NT2/D1 (cell line): Measurements from ENCODE around the gene TMEM54.

Experiments
- SUZ12 ChIP-seq: IDR thresholded peaks from 2 replicates; pipeline ENCODE4 v1.6.1; 2011; ENCODE audit not compliant: insufficient read length, insufficient read depth; ENCODE audit errors: extremely low read depth
- ZNF274 ChIP-seq: IDR thresholded peaks from 2 replicates; pipeline ENCODE4 v1.6.1; 2011; ENCODE audit warnings: mild to moderate bottlenecking, low read depth, low read length

GRCh38 chr1:32906654-32907053 is 5.5 kb upstream of the TMEM54 start:
- TF ChIP-seq SUZ12 (no peak), ZNF274 (no peak)
